ENCODE data around the gene KIF12. TPM values are rescaled to one million over a fixed set of nuclear protein-coding genes. Genes with fewer than 3 reads are reported as not detected.
"Not testable (repeated sequence)": the region's sequence is repeated elsewhere in the genome, so short reads cannot be mapped to it uniquely, and the experiment has no call there.

KIF12 gene
- total and polyA plus RNA-seq, 4 donors, result 0.59 to 9.0 (median 4.9) TPM

DNA sequence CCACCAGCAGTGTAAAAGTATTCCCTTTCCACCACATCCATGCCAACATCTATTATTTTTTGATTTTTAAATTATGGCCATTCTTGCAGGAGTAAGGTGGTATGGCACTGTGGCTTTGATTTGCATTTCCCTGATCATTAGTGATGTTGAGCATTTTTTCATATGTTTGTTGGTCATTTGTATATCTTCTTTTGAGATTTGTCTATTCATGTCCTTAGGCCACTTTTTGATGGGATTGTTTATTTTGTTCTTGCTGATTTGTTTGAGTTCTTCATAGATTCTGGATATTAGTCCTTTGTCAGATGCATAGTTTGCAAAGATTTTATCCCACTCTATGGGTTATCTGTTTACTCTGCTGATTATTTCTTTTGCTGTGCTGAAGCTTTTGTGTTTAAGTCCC, 55.4 kb downstream of the KIF12 start:
- not testable (repeated sequence) for H3K4me3 ChIP-seq (ENCODE audit: low read depth, low read length); H3K36me3 ChIP-seq (ENCODE audit: control insufficient read depth, insufficient read depth, low read length); H3K4me1 ChIP-seq (ENCODE audit: control insufficient read depth, insufficient read depth, low read length); H3K9me3 ChIP-seq (ENCODE audit: control insufficient read depth, insufficient read depth, low read length); H3K27me3 ChIP-seq (ENCODE audit: control insufficient read depth, insufficient read depth, low read length); H3K27ac ChIP-seq (ENCODE audit: low read depth, low read length); DNase-seq (ENCODE audit: low read depth in 4 of 6, low spot score in 6 of 6)

Other genes with a start within 250 kb of the KIF12 start
- 10 to 100 TPM in 1 of 2 donors, 1 to 10 TPM in 1; 7.7 to 13.8 TPM for gene ZNF618, start 223.0 kb downstream of the KIF12 start, total RNA-seq
- 10 to 100 TPM; 17.0 TPM for gene ZNF618, start 223.0 kb downstream of the KIF12 start, polyA plus RNA-seq (ENCODE audit: insufficient read length in 2 of 2)
- gene AMBP, start 21.0 kb downstream of the KIF12 start, total RNA-seq, result 1 to 10 TPM in 1 of 2 donors, not detected in 1; 1.7 TPM
- gene AMBP, start 21.0 kb downstream of the KIF12 start, polyA plus RNA-seq (ENCODE audit: insufficient read length in 2 of 2), result under 1 TPM in 1 of 2 donors, not detected in 1; 0.23 TPM
- 10 to 100 TPM in 1 of 2 donors, 1 to 10 TPM in 1; 8.4 to 16.9 TPM for gene COL27A1, start 56.2 kb upstream of the KIF12 start, total RNA-seq
- 10 to 100 TPM; 14.0 to 21.9 TPM for gene COL27A1, start 56.2 kb upstream of the KIF12 start, polyA plus RNA-seq (ENCODE audit: insufficient read length in 2 of 2)
- gene ORM1, start 223.8 kb upstream of the KIF12 start, total RNA-seq, result 1 to 10 TPM in 1 of 2 donors, under 1 TPM in 1; 0.72 to 5.2 TPM
- not detected for gene ORM1, start 223.8 kb upstream of the KIF12 start, polyA plus RNA-seq (ENCODE audit: insufficient read length in 2 of 2)
- under 1 TPM in 1 of 2 donors, not detected in 1; 0.28 TPM for gene ORM2, start 230.6 kb upstream of the KIF12 start, total RNA-seq
- gene ORM2, start 230.6 kb upstream of the KIF12 start, polyA plus RNA-seq (ENCODE audit: insufficient read length in 2 of 2), result under 1 TPM in 1 of 2 donors, not detected in 1; 0.29 TPM